Measurements from ENCODE around the gene WBP2.
A peak's percentile ranks its signal among the peaks of the same experiment; 100 is the strongest.

DNA sequence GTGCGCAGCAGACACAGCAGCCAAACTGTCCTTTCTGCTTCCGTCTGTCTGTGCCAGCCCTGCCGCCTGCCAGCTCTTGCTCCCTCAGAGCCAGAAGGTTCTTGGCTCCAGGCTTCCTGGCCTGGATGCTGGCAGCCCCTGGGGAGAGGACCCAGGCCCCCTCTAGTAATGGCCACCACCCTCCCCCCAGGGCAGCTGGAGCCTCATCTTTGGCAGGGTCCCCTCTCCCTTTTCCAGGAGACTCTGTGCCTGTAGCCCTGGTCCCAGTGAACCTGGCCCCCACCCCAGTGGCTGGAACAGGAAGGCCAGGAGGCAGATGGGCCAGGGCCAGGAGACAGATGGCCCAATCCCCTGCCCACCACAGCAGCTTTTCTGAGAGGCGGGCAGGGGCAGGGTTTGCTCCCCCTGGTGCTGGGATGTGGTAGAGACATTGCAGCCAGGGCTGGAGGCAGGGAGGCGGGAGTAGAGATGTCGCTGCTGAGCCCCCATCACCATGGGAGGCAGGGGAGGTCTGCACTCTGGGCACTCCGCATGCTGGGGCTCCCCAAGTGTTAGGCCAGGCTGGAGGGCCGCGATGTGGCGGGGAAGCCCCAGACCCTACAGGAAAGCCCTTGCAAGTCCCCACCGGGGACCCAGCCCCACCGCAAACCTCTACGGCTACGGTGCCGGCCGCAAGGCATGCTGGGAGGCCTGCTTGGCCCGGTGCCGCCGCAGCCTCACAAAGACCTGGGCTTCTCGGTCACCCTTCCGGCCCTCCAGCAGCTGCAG lies 27.6 kb downstream of the WBP2 start:
- TF ChIP-seq, protein P1, sequence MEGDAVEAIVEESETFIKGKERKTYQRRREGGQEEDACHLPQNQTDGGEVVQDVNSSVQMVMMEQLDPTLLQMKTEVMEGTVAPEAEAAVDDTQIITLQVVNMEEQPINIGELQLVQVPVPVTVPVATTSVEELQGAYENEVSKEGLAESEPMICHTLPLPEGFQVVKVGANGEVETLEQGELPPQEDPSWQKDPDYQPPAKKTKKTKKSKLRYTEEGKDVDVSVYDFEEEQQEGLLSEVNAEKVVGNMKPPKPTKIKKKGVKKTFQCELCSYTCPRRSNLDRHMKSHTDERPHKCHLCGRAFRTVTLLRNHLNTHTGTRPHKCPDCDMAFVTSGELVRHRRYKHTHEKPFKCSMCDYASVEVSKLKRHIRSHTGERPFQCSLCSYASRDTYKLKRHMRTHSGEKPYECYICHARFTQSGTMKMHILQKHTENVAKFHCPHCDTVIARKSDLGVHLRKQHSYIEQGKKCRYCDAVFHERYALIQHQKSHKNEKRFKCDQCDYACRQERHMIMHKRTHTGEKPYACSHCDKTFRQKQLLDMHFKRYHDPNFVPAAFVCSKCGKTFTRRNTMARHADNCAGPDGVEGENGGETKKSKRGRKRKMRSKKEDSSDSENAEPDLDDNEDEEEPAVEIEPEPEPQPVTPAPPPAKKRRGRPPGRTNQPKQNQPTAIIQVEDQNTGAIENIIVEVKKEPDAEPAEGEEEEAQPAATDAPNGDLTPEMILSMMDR (IDR thresholded peaks at IDR 0.05; ENCODE audit: insufficient read depth, low read length, poor library complexity, severe bottlenecking): peak; percentile 49
- TF ChIP-seq EZH2phosphoT487 (conservative IDR thresholded peaks at IDR 0.05; ENCODE audit: low read length): no peak
